DND-41 (cell line): ENCODE measurements around the gene SEMA7A.

ENCODE experiments used
- ATAC-seq: fragments of 200-7000 bp; cut with Tn5 transposase; 3 replicates; pipeline ENCODE4 v1.9.1; 2021; ENCODE audit warnings: low read depth; ENCODE audit not compliant: insufficient read depth
- DNase-seq: peaks from one replicate; pipeline ENCODE4 v3.0.0-alpha.2; 2020
- H2AFZ ChIP-seq: 2 replicates; pipeline ENCODE4 v1.6.0; 2012; ENCODE audit warnings: low read depth, low read length
- H3K27ac ChIP-seq: 2 replicates; pipeline ENCODE4 v1.5.1; 2012; ENCODE audit warnings: low read length, inconsistent platforms
- H3K27me3 ChIP-seq: fragments of 200-600 bp; sonication (generic); 2 replicates; pipeline ENCODE4 v1.6.0; 2012; ENCODE audit warnings: low read length, mild to moderate bottlenecking, inconsistent platforms; ENCODE audit not compliant: insufficient read depth, poor library complexity
- H3K36me3 ChIP-seq: 2 replicates; pipeline ENCODE4 v1.5.1; 2012; ENCODE audit warnings: low read length, inconsistent platforms; ENCODE audit not compliant: insufficient read depth
- H3K4me1 ChIP-seq: 2 replicates; pipeline ENCODE4 v1.5.1; 2012; ENCODE audit warnings: mild to moderate bottlenecking, low read length; ENCODE audit not compliant: insufficient read depth
- H3K4me2 ChIP-seq: 2 replicates; pipeline ENCODE4 v1.6.0; 2012; ENCODE audit warnings: mild to moderate bottlenecking, moderate library complexity, low read length, inconsistent platforms; ENCODE audit not compliant: insufficient read depth
- H3K4me3 ChIP-seq, 2 experiments: fragments of 200-600 bp in 1 of 2; shearing (Covaris generic) in 1 of 2; 2 replicates each; pipeline ENCODE4 v1.5.1; 2012 to 2016; ENCODE audit warnings: inconsistent platforms in 2 of 2, low read length in 2 of 2, mild to moderate bottlenecking in 2 of 2, low read depth in 1 of 2, moderate library complexity in 1 of 2
- H3K79me2 ChIP-seq: 2 replicates; pipeline ENCODE4 v1.6.0; 2012; ENCODE audit warnings: low read length, inconsistent platforms; ENCODE audit not compliant: insufficient read depth
- H3K9ac ChIP-seq: 2 replicates; pipeline ENCODE4 v1.6.0; 2012; ENCODE audit warnings: low read depth, mild to moderate bottlenecking, inconsistent platforms, low read length, moderate library complexity
- H3K9me3 ChIP-seq: 2 replicates; pipeline ENCODE4 v1.5.1; 2012; ENCODE audit warnings: low read length, moderate library complexity, mild to moderate bottlenecking, inconsistent platforms; ENCODE audit not compliant: insufficient read depth, severe bottlenecking
- H4K20me1 ChIP-seq: 2 replicates; pipeline ENCODE4 v1.6.0; 2012; ENCODE audit warnings: low read length; ENCODE audit not compliant: insufficient read depth
- CTCF ChIP-seq: IDR thresholded peaks from 2 replicates; pipeline ENCODE4 v1.5.1; 2012; ENCODE audit warnings: borderline replicate concordance, low read length, moderate library complexity, mild to moderate bottlenecking; ENCODE audit not compliant: poor library complexity, severe bottlenecking; ENCODE audit errors: extremely low read depth
- EZH2 ChIP-seq: IDR thresholded peaks from 3 replicates; pipeline ENCODE4 v1.6.1; 2012; ENCODE audit warnings: borderline replicate concordance, low read depth, mild to moderate bottlenecking, moderate library complexity, low read length, inconsistent platforms; ENCODE audit not compliant: severe bottlenecking

SEMA7A gene

GRCh38 chr15:74451322-74451721, 17.6 kb upstream of the SEMA7A start:
- no peak for TF ChIP-seq EZH2
- no peak for TF ChIP-seq CTCF
- H4K20me1 ChIP-seq, result no peaks in the 10 kb centered on the region
- H3K9ac ChIP-seq, result no peak overlapping the region
- peaks cover 78% of the 10 kb centered on the region for H3K36me3 ChIP-seq
- H3K27ac ChIP-seq, result no peak overlapping the region
- no peak for ATAC-seq
- no peak overlapping the region for H2AFZ ChIP-seq
- no peak for DNase-seq
- H3K4me2 ChIP-seq, result no peak overlapping the region
- H3K9me3 ChIP-seq, result no peaks in the 10 kb centered on the region
- H3K4me3 ChIP-seq, result no peak overlapping the region
- H3K4me1 ChIP-seq, result peaks cover 6% of the 10 kb centered on the region
- H3K27me3 ChIP-seq, result no peaks in the 10 kb centered on the region
- no peaks in the 10 kb centered on the region for H3K79me2 ChIP-seq

GRCh38 chr15:74449643-74450205, 16.0 kb upstream of the SEMA7A start:
- H3K9ac ChIP-seq, result no peak overlapping the region
- no peak overlapping the region for H2AFZ ChIP-seq
- ATAC-seq, result no peak
- H4K20me1 ChIP-seq, result no peaks in the 10 kb centered on the region
- no peaks in the 10 kb centered on the region for H3K9me3 ChIP-seq
- H3K27ac ChIP-seq, result no peak overlapping the region
- no peaks in the 10 kb centered on the region for H3K27me3 ChIP-seq
- DNase-seq, result no peak
- no peaks in the 10 kb centered on the region for H3K79me2 ChIP-seq
- no peak overlapping the region for H3K4me3 ChIP-seq
- peaks cover 6% of the 10 kb centered on the region for H3K4me1 ChIP-seq
- TF ChIP-seq CTCF, result no peak
- no peak for TF ChIP-seq EZH2
- H3K36me3 ChIP-seq, result peaks cover 82% of the 10 kb centered on the region
- no peak overlapping the region for H3K4me2 ChIP-seq

- DNase-seq (no peak), ATAC-seq (no peak)
- H3K27me3 ChIP-seq, result no peaks in the 10 kb centered on the region
- H3K4me1 ChIP-seq, result peaks cover 5% of the 10 kb centered on the region
- H4K20me1 ChIP-seq, result no peaks in the 10 kb centered on the region
- no peak overlapping the region for H3K27ac ChIP-seq
- TF ChIP-seq CTCF (no peak), EZH2 (no peak)
- H3K9ac ChIP-seq, result no peak overlapping the region
- no peaks in the 10 kb centered on the region for H3K9me3 ChIP-seq
- H3K79me2 ChIP-seq, result no peaks in the 10 kb centered on the region
- H3K4me3 ChIP-seq, result no peak overlapping the region
- peaks cover 79% of the 10 kb centered on the region for H3K36me3 ChIP-seq
- no peak overlapping the region for H2AFZ ChIP-seq
- H3K4me2 ChIP-seq, result no peak overlapping the region
Measured at GRCh38 chr15:74449095-74449494, 15.3 kb upstream of the SEMA7A start.
